Fibroblast of lung (primary cell): ENCODE data around the gene DCLRE1C.

Experiments
- CTCF ChIP-seq, 2 donors: IDR thresholded peaks in 1 of 2; conservative IDR thresholded peaks in 1 of 2; 1 replicate in 1 of 2; 2 replicates in 1 of 2; pipeline ENCODE4 v1.5.1; 2011 to 2012; ENCODE audit warnings: low read length in 2 of 2, control low read depth in 1 of 2, inconsistent platforms in 1 of 2, low read depth in 1 of 2, mild to moderate bottlenecking in 1 of 2
- EZH2 ChIP-seq: IDR thresholded peaks from 2 replicates; pipeline ENCODE4 v1.5.1; 2012; ENCODE audit warnings: low read length, control low read depth, mild to moderate bottlenecking; ENCODE audit errors: missing control alignments

DNA sequence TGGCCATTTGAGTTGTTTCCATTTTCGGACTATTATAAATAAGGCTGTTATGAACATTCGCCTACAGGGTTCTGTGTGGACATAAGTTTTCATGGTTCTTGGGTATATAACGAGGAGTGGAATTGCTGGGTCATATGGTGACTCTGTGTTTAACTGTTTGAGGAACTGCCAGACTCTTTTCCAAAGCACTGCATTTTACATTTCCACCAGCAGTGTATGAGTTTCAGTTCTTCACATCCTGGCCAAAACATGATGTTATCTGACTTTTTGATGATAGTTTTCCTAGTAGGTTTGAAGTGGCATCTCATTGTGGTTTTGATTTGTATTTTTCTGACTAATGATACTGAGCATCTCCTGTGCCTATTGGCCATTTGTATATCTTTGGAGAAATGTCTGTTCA, 69.8 kb downstream of the DCLRE1C start:
- TF ChIP-seq CTCF (conservative IDR thresholded peaks at IDR 0.05 in 1 of 2, IDR thresholded peaks at IDR 0.05 in 1 of 2; ENCODE audit: low read depth in 1 of 2, low read length in 2 of 2) (no peak), EZH2 (no peak)
